Activated T-helper 1 cell treated with Interleukin-2 at 50 U/mL for 16 hours (primary cell): ENCODE measurements around the gene MYO5C.

ENCODE experiments used
- DNase-seq: peaks from one replicate; pipeline ENCODE4 v3.0.0-alpha.2; 2020; ENCODE audit warnings: low read depth

Gene MYO5C

GRCh38 chr15:52213206-52213605 is 82.4 kb downstream of the MYO5C start:
- no peak for DNase-seq

- DNase-seq: peak; percentile 42
Measured at GRCh38 chr15:52208306-52208946, 87.2 kb downstream of the MYO5C start.

GRCh38 chr15:52207191-52207590 is 88.4 kb downstream of the MYO5C start:
- DNase-seq: no peak

DNA sequence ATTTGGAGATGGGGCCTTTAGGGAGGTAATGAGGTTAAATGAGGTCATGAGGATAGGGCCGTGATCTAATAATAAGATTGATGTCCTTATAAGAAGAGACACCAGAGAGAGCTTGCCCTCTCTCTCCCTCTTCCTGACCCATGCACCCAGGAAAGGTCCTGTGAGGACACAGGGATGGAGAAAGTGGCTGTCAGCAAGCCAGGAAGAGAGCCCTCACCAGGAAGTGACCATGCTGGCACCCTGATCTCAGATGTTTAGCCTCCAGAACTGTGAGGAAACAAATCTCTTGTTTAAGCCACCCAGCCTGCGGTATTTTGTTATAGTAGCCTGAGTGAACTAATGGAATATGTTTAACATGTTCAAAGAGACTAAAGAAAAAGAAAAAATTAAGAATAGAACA is 89.2 kb downstream of the MYO5C start:
- DNase-seq: no peak

- DNase-seq: no peak
Measured at GRCh38 chr15:52204657-52205056, 90.9 kb downstream of the MYO5C start.

GRCh38 chr15:52200831-52201365 is 94.7 kb downstream of the MYO5C start:
- no peak for DNase-seq

- DNase-seq: no peak
Measured at GRCh38 chr15:52199271-52199670, 96.3 kb downstream of the MYO5C start.

GRCh38 chr15:52196891-52197290 is 98.7 kb downstream of the MYO5C start:
- no peak for DNase-seq

DNA sequence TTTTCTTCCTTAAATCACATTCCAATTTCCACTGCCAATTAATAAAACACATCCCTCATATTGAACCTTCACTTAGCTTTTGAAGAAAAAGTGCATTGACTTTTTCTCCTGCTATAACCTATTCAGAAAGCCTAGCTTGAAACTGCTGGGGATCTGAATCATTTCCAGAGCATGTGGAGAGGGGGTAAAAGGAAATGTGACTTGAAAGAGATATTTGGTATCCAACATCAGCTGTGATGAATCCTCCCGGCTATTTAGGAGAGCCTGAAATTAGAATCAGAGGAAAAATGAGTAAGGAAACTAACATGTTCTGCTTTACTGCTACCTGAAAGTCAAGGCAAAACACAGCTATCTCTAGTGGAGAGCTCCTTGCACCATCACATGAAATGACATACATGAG is 101.8 kb downstream of the MYO5C start:
- DNase-seq: no peak

- DNase-seq: no peak
Measured at GRCh38 chr15:52193321-52193720, 102.3 kb downstream of the MYO5C start.

DNA sequence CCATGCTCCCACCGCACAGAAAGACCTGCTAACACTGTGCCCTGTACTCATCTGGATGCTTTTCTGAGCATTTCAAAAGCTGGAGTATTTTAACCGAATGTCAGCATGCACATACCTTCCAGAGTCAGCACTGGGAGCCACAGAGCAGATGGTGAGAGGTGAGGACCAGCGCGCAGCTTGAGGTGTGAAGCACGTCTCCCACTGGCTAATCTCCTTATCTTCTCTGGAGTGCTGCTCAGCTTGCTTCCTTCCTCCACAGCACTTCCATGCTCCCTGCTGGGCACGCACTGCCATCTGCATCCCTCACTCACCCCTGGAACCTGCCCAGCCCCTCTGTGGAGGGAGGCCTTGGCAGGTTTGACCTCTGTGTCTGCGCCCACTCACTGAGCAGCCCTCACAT is 104.4 kb downstream of the MYO5C start, which contains the start of gene GNB5:
GNB5 (minus strand) TSS at position 186 of the 400 bp plus-strand sequence. CDS start 6,716 bp downstream, outside the sequence.
- no peak for DNase-seq

DNA sequence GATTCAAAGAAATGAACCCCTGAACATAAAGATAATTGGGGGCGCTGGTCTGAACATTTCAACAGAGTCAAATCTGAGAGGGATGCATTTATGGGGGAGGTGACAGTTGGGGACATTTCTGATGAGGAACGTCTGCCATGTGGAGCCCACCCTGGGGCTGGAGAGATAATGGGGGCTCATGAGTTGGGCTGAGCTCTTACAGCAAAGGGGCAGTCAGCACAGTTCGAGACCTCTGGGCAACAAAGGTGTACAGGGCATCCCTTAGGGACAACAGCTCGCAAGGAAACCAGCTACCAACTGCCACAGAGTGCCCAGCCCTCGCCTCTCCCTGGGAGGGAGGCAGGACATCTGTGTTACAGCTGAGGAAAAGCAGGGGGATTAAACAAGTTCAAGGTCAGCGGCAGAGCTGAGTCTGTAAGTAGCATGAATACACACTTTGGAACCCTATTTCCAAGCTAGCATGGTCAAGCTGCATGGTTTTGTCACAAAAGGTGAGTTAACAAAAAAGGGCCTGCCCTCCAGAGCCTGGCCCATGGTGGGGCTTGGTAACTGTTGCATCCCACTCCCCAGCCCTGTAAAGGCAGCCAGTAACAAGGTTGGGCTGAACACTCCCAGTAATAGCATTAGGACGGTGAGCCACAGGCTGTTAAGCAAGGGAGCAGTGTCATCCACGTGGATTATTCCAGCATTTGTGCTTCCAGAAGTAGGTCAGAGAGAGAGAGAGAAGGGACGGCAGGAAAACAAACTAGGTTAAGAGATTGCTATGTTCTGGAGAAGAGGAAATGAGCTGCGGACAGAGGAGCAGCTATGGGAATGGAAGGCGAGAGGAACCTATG is 108.7 kb downstream of the MYO5C start:
- no peak for DNase-seq

DNA sequence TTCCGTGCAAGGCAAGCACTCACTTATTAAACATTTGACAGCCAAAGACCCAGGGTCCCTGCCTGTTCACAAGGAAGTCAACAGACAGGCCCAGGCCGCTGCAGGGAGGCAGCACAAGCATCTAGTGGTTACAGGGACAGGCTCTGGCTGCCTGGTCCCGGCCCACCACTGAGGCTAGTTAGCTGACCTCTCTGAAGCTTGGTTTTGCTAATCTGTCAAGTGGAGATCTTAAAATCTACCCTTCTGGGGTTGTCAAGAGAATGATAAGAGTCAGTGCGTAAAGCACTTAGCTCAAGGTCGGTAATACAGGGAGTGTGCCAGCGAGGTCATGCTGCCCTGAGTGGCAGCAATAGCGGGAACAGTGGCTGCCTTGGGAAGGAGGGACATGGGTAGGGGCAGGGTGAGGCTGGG is 110.4 kb downstream of the MYO5C start:
- no peak for DNase-seq

DNA sequence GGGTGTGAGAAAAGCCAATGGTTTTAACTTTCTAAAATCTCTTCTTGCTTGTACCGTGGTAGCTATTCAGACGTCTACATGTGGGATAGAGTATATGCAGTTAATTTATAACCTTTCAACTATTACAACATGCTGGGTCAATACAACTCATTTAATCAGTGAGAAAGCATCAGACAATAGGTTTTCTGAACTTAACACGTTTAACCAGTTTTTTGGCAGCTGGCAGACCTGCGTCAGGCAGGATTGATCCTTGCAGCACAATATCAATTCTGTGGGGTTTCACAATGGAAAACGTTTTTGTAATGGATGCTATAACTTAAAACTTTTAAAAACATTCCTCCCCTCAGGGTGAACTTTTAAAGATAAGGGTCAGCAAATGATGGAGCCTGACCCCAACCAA is 110.9 kb downstream of the MYO5C start:
- no peak for DNase-seq

DNA sequence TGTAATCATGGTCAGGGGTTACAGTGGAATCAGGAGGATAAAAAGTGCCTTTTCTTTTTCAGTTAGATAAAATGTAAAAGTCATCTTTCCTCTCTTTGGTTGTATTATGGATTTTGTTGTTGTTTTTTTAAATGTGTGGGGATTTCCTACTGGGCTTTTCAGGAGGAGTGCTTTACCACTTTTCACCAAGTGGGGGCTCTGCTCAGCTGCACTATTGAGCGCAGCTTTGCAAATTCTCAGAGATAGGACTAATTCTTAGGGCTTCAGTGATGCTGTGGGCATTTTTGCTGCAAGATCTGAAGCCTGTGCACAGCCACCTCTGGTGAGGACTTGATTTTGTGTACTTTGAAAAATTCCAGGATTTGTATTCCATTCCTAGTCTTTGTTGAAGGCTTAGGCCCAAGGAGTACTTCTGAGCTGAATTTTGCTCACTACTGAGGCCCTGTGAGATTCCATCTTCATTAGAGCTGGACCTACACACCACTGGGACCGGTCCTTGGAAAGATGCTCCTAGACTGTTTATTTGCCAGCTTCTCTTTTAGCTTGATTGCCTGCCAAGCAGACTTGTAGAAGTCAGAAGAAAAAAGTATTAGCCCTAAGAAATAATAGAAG is 111.9 kb downstream of the MYO5C start:
- no peak for DNase-seq

DNA sequence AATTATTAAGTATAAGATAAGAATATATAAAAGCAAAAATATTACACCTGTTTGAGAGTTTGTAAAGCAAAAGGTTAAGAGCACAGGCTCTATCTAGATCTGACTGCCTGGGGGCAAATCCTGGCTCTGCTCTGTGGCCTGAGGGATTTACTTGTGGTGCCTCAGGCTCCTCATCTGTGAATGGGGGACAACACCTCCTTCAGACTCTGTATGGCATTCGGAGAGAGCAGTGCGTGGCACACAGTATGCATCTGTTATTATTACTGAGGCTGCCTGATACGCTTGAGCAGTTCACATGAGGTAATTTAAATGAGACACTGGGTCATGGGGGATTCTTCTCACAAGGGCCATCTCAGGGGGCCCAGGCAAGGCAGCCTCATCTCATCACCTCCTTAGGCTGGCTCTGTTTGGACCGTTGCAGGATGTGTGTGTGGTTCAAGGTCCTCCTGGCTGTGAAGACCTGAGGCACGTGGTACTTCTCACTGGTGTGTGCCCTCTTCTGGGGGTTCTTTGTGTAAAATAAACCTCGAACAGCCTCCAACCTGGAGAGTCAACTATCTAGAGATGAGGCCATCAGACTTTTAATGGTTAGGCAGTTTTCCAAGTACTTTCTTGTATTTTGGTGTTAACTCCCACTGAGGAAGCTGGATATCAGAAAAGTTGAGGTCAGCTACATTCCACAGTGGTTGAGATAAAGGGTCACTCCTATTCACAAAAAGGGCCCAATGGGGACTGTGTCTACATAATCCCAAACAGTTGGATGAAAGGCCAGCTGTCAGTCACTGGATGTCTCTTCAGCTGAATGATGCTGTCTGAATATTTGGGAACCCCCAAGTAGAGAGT is 113.4 kb downstream of the MYO5C start:
- no peak for DNase-seq

DNA sequence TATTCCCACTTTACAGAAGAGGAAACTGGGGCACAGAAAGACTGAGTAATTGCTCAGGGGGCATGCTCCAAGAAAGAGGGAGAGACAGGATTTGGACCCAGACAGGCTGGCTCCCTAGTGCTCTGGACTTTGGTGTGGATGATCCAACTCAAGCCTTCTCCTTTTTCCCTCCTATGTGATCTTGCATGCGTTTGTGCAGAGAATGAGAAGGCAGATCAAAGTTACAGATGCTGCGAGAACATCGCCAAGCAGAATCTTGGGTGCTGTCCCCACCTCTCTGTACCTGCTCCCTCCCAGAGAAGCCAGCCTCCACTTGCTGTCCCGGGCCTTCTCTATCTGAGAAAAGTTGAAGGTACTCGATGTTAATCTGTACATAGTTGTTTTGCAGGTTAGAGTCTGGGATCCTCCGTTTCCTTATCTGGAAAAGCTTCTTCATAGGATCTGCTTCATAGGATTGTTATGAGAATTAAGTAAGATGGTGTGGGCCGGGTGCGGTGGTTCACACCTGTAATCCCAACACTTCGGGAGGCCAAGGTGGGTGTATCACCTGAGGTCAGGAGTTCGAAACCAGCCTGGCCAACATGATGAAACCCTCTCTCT is 114.7 kb downstream of the MYO5C start:
- DNase-seq: no peak

DNA sequence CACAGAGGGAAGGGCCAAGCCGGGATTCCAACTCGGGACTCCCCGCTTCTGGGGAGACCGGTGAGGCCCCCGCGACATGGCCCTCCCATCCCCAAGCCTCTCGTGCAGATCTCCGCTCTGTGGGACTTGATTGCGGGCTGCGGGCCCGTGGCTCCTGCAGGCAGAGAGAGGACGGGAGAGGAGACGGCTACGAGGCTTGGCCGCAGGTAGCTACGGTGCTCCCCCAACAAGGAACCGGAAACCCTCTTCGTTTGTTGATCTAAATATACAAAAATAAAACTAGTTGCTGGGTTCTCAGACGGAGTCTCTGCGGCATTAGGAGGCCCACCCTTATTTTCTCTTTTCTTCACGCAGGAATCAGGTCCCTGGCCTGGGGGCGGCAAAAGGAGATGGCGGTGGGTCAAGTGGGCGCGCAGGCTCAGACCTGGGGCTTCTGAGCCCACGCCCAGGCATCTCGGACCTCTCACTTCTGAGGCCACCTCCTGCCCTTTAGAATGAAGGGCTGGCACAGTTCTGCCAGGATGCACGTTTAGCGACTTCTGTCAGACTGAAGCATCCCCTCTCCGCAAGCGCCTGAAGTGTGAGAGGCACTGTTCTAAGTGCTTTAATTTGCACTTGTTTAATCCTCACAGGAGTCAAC is 115.3 kb downstream of the MYO5C start:
- no peak for DNase-seq

DNA sequence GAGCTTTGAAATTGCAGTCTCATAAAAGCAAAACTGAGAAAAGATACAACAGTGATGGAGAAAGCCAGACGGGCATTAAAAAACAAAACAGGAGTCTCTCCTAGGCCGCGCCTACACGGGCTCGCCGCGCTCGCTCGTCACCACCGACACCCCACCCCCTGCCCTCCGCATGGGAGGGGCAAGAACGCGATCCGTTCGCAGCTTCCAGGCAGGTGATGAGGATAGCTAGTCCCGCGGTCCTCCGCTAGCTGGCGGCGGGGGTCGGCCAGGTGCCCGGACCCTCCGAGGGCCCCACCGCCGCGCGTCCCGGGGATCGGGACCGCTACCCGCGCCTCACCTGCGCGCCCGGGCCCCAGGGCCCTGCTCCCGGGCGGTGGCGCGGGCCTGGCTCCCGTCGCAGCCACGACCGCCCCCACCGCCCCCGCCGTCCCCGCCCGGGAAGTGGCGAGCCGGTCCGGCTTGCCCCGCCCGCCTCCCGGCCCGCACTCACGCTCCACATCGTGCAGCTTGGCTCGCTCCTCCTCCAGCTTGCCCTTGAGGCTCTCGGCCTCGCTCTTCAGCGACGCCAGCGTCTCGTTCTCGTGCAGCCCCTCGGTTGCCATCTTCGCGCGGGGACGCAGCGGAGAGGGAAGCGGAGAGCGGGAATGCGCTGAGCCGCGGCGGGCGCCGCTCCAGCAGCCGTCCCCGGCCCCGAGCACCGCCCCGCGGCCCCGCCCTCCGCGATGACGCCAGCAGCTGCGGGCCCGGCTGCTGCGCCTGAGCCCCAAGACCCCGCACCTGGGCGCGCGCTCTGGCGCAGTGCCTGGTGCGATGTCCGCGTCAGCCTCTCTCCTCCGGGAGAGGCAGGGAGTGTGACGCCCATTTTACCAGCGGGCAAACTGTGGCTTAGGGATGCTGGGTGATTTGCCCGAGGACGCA is 116.1 kb downstream of the MYO5C start:
- DNase-seq: peak; percentile 78

DNA sequence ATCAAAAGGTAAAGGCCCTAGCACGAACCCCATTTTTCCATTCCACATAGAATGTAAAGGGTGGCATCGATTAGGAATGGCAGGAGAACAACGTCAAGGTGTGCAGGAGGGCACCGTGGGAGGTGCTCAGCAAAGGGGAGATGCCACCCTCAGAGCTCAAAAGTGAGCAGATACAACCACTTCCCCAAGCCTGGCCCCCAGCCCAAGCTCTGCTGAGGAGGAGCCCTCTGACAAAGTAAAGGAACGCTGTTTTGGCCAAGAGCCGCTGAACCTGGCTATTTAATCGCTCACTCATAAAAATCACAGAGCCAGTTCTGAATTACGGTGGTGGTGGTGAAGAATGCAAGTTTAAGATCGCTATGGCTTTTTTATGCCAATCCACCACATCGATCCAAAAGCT is 116.8 kb downstream of the MYO5C start:
- DNase-seq: no peak
